ENCODE measurements around the gene PABPC1L2A.

GRCh38 chrX:73076838-73077237 lies 2.5 kb downstream of the PABPC1L2A start:
- TF ChIP-seq CTCF (IDR thresholded peaks at IDR 0.05), result no peak
- TF ChIP-seq POLR2A (IDR thresholded peaks at IDR 0.05), result no peak

All from Peyer's patch (tissue), 4 donors.